ENCODE results near the gene PGBD5.
A peak's percentile ranks its signal among the peaks of the same experiment; 100 is the strongest.

Gene PGBD5

GRCh38 chr1:230351514-230351913, 74.6 kb downstream of the PGBD5 start:
- no peak for DNase-seq (ENCODE audit: low read depth in 2 of 3, low spot score in 1 of 3)

- DNase-seq (ENCODE audit: low read depth in 2 of 3, low spot score in 1 of 3): no peak
Measured at GRCh38 chr1:230350208-230350921, 75.8 kb downstream of the PGBD5 start.

GRCh38 chr1:230349020-230349393, 77.1 kb downstream of the PGBD5 start:
- no peak for DNase-seq (ENCODE audit: low read depth in 2 of 3, low spot score in 1 of 3)

GRCh38 chr1:230348386-230349019, 77.6 kb downstream of the PGBD5 start:
- DNase-seq (ENCODE audit: low read depth in 2 of 3, low spot score in 1 of 3): no peak

GRCh38 chr1:230347896-230348295, 78.2 kb downstream of the PGBD5 start:
- no peak for DNase-seq (ENCODE audit: low read depth in 2 of 3, low spot score in 1 of 3)

- no peak for DNase-seq (ENCODE audit: low read depth in 2 of 3, low spot score in 1 of 3)
Measured at GRCh38 chr1:230345139-230345885, 80.8 kb downstream of the PGBD5 start.

- no peak for DNase-seq (ENCODE audit: low read depth in 2 of 3, low spot score in 1 of 3)
Measured at GRCh38 chr1:230342699-230343098, 83.4 kb downstream of the PGBD5 start.

- no peak for DNase-seq (ENCODE audit: low read depth in 2 of 3, low spot score in 1 of 3)
Measured at GRCh38 chr1:230342019-230342418, 84.1 kb downstream of the PGBD5 start.

- DNase-seq (ENCODE audit: low read depth in 2 of 3, low spot score in 1 of 3): no peak
Measured at GRCh38 chr1:230341162-230341546, 85.0 kb downstream of the PGBD5 start.

- no peak for DNase-seq (ENCODE audit: low read depth in 2 of 3, low spot score in 1 of 3)
Measured at GRCh38 chr1:230340526-230341161, 85.5 kb downstream of the PGBD5 start.

GRCh38 chr1:230339033-230339432, 87.1 kb downstream of the PGBD5 start:
- DNase-seq (ENCODE audit: low read depth in 2 of 3, low spot score in 1 of 3): no peak

- no peak for DNase-seq (ENCODE audit: low read depth in 2 of 3, low spot score in 1 of 3)
Measured at GRCh38 chr1:230337266-230337665, 88.9 kb downstream of the PGBD5 start.

GRCh38 chr1:230335861-230336522, 90.1 kb downstream of the PGBD5 start:
- DNase-seq (ENCODE audit: low read depth in 2 of 3, low spot score in 1 of 3): no peak

- no peak for DNase-seq (ENCODE audit: low read depth in 2 of 3, low spot score in 1 of 3)
Measured at GRCh38 chr1:230334447-230334837, 91.7 kb downstream of the PGBD5 start.

- no peak for DNase-seq (ENCODE audit: low read depth in 2 of 3, low spot score in 1 of 3)
Measured at GRCh38 chr1:230333590-230334446, 92.3 kb downstream of the PGBD5 start.

- no peak for DNase-seq (ENCODE audit: low read depth in 2 of 3, low spot score in 1 of 3)
Measured at GRCh38 chr1:230332575-230333066, 93.5 kb downstream of the PGBD5 start.

- DNase-seq (ENCODE audit: low read depth in 2 of 3, low spot score in 1 of 3): no peak
Measured at GRCh38 chr1:230332061-230332460, 94.1 kb downstream of the PGBD5 start.

- no peak for DNase-seq (ENCODE audit: low read depth in 2 of 3, low spot score in 1 of 3)
Measured at GRCh38 chr1:230330157-230330556, 96.0 kb downstream of the PGBD5 start.

- no peak for DNase-seq (ENCODE audit: low read depth in 2 of 3, low spot score in 1 of 3)
Measured at GRCh38 chr1:230328342-230329015, 97.7 kb downstream of the PGBD5 start.

GRCh38 chr1:230327892-230328284, 98.2 kb downstream of the PGBD5 start:
- peak in 2 of 3 donors; percentile 32 to 47 for DNase-seq (ENCODE audit: low read depth in 2 of 3, low spot score in 1 of 3)

Measured in stimulated activated CD4-positive, alpha-beta T cell treated with anti-CD3 and anti-CD28 coated beads, Interleukin-12 subunit alpha, Interleukin-12 subunit beta, amount 100 ng/mL, for 48 hours (primary cell).